ENCODE measurements around the gene LPIN3.

The LPIN3 gene

DNA sequence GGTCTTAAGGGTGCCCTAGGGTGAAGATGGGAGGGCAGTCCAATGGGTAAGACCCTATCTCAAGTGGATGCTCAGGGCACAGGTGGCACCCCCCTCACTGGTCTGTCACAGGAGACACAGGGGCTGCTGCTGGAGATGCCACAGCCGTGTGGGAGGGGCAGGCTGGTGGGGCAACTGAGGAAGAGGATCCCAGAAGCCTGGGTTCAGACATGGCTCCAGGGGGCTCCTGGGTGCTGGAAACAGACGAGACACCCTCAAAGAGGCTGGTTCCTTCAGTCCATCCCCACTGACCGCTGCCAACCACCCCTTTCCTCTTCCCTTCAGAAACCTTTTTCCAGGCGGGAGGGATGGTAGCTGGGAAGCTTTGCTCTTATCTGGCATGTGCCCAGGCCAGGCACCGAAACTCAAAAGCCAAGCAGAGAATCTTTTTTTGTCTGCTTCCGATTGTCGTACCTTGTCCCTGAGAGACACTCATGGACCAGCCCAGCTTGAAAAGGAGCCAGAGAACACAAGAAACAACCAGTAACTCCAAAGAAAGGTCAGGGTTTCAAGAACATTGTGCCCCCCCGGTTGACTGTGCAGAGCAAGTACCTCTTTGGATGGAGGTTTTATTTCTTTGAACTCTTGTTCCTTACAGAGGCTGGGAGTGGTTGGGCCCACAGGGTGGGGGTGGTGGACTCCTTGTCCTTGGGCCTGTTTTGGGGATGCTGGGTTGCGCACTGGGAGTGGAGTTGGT, 54.5 kb downstream of the LPIN3 start:
- no peak overlapping the region for H3K4me3 ChIP-seq (ENCODE audit: low read length in 2 of 2)
- no peaks in the 10 kb centered on the region for H3K27me3 ChIP-seq (ENCODE audit: control insufficient read depth in 1 of 2, insufficient read depth in 2 of 2, low read length in 2 of 2)
- H3K27ac ChIP-seq (ENCODE audit: low read length), result no peak overlapping the region
- H3K4me1 ChIP-seq (ENCODE audit: control insufficient read depth, insufficient read depth, low read length), result peaks cover 40% of the 10 kb centered on the region
- no peaks in the 10 kb centered on the region for H3K36me3 ChIP-seq (ENCODE audit: control insufficient read depth in 2 of 2, insufficient read depth in 2 of 2, low read length in 2 of 2)
- no peak overlapping the region for H3K9ac ChIP-seq (ENCODE audit: low read length in 2 of 2)
- no peaks in the 10 kb centered on the region for H3K9me3 ChIP-seq (ENCODE audit: control insufficient read depth in 2 of 2, low read length in 2 of 2)

DNA sequence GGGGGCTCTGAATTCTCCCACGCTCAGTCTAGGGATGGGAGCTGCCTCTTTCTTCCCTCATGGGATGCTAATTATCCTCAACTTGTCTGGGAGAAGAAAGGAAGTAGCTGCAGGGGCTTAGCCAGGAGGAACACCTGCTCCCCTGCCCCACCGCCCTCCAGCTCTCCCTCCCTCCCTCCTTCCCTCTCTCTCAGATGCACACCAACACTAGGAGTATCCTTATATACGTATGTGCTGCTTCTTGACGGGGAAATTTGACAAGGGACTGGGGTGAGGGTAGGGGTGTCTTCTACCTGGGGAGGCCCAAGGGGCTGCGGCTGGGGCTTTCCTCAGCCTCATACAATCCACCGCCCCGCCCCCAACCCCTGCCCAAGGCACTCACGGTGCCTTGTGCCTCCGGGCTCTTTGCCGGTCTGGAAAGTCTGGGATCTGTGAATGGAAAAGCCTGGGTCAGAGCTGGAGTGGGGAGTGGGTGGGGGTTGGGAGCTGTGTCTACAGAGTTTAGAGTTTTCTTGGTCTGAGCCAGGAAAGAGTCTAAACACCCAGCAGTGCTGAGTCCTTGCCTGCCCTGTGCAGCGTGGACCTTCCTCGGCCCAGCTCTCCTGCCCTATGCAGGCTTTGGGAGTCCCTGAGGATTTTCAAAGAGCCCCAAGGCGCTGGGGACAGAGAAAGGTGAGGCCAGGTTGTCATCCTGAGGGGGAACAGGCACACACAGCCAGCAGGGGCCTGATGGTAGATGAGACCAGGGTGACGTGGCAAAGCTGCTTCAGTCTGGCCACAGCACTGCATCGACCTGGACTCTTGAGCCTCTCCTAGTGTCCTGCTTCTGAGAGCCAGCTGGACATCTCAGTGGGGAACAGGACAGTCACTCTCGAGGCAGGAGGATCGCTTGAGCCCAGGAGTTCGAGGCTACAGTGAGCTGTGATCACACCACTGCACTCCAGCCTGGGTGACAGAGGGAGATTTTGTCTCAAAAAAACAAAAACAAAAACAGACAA, 55.3 kb downstream of the LPIN3 start:
- Histone ChIP-seq H3K36me3 (ENCODE audit: control insufficient read depth in 2 of 2, insufficient read depth in 2 of 2, low read length in 2 of 2) (no peaks in the 10 kb centered on the region), H3K4me3 (ENCODE audit: low read length in 2 of 2) (no peak overlapping the region), H3K9ac (ENCODE audit: low read length in 2 of 2) (no peak overlapping the region), H3K27me3 (ENCODE audit: control insufficient read depth in 1 of 2, insufficient read depth in 2 of 2, low read length in 2 of 2) (no peaks in the 10 kb centered on the region), H3K9me3 (ENCODE audit: control insufficient read depth in 2 of 2, low read length in 2 of 2) (no peaks in the 10 kb centered on the region), H3K4me1 (ENCODE audit: control insufficient read depth, insufficient read depth, low read length) (peaks cover 40% of the 10 kb centered on the region), H3K27ac (ENCODE audit: low read length) (peak overlapping the region; percentile 31)

- Histone ChIP-seq H3K9ac (ENCODE audit: low read length in 2 of 2) (no peak overlapping the region), H3K4me1 (ENCODE audit: control insufficient read depth, insufficient read depth, low read length) (peaks cover 26% of the 10 kb centered on the region), H3K27ac (ENCODE audit: low read length) (peak overlapping the region; percentile 41), H3K4me3 (ENCODE audit: low read length in 2 of 2) (no peak overlapping the region), H3K27me3 (ENCODE audit: control insufficient read depth in 1 of 2, insufficient read depth in 2 of 2, low read length in 2 of 2) (no peaks in the 10 kb centered on the region), H3K36me3 (ENCODE audit: control insufficient read depth in 2 of 2, insufficient read depth in 2 of 2, low read length in 2 of 2) (peaks cover 5 to 6% of the 10 kb centered on the region in 2 donors), H3K9me3 (ENCODE audit: control insufficient read depth in 2 of 2, low read length in 2 of 2) (no peaks in the 10 kb centered on the region)
Measured at GRCh38 chr20:41398408-41398807, 57.8 kb downstream of the LPIN3 start.

- Histone ChIP-seq H3K36me3 (ENCODE audit: control insufficient read depth in 2 of 2, insufficient read depth in 2 of 2, low read length in 2 of 2) (peaks cover 41 to 44% of the 10 kb centered on the region in 2 donors), H3K27ac (ENCODE audit: low read length) (no peak overlapping the region), H3K9me3 (ENCODE audit: control insufficient read depth in 2 of 2, low read length in 2 of 2) (no peaks in the 10 kb centered on the region), H3K4me1 (ENCODE audit: control insufficient read depth, insufficient read depth, low read length) (no peaks in the 10 kb centered on the region), H3K4me3 (ENCODE audit: low read length in 2 of 2) (no peak overlapping the region), H3K9ac (ENCODE audit: low read length in 2 of 2) (no peak overlapping the region), H3K27me3 (ENCODE audit: control insufficient read depth in 1 of 2, insufficient read depth in 2 of 2, low read length in 2 of 2) (no peaks in the 10 kb centered on the region)
Measured at GRCh38 chr20:41403604-41404003, 63.0 kb downstream of the LPIN3 start.

GRCh38 chr20:41405436-41405835, 64.8 kb downstream of the LPIN3 start:
- no peaks in the 10 kb centered on the region for H3K9me3 ChIP-seq (ENCODE audit: control insufficient read depth in 2 of 2, low read length in 2 of 2)
- no peaks in the 10 kb centered on the region for H3K4me1 ChIP-seq (ENCODE audit: control insufficient read depth, insufficient read depth, low read length)
- H3K4me3 ChIP-seq (ENCODE audit: low read length in 2 of 2), result no peak overlapping the region
- H3K27ac ChIP-seq (ENCODE audit: low read length), result no peak overlapping the region
- no peak overlapping the region for H3K9ac ChIP-seq (ENCODE audit: low read length in 2 of 2)
- H3K27me3 ChIP-seq (ENCODE audit: control insufficient read depth in 1 of 2, insufficient read depth in 2 of 2, low read length in 2 of 2), result no peaks in the 10 kb centered on the region
- peaks cover 52 to 57% of the 10 kb centered on the region in 2 donors for H3K36me3 ChIP-seq (ENCODE audit: control insufficient read depth in 2 of 2, insufficient read depth in 2 of 2, low read length in 2 of 2)

DNA sequence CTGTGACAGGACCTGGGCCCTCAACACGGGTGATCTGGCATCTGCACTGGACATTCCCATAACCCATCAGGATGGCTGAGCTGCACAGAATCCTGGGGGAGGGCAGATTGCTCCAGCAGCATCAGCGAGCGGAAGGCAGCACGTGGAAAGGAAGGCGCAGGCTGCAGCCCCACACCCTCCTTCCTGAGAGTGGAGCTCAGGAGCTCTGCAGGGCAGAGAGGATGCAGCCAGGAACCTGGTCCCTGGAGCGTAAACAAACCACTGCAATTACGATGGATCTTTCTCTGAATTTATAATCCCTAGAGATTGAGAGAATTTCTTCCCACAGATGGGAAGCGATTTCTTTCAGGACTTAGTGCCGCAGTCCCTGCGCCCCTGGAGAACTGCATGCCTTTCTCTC, 65.7 kb downstream of the LPIN3 start:
- H3K27ac ChIP-seq (ENCODE audit: low read length), result no peak overlapping the region
- no peaks in the 10 kb centered on the region for H3K9me3 ChIP-seq (ENCODE audit: control insufficient read depth in 2 of 2, low read length in 2 of 2)
- H3K9ac ChIP-seq (ENCODE audit: low read length in 2 of 2), result no peak overlapping the region
- H3K27me3 ChIP-seq (ENCODE audit: control insufficient read depth in 1 of 2, insufficient read depth in 2 of 2, low read length in 2 of 2), result no peaks in the 10 kb centered on the region
- H3K36me3 ChIP-seq (ENCODE audit: control insufficient read depth in 2 of 2, insufficient read depth in 2 of 2, low read length in 2 of 2), result peaks cover 57 to 62% of the 10 kb centered on the region in 2 donors
- no peaks in the 10 kb centered on the region for H3K4me1 ChIP-seq (ENCODE audit: control insufficient read depth, insufficient read depth, low read length)
- no peak overlapping the region for H3K4me3 ChIP-seq (ENCODE audit: low read length in 2 of 2)

- Histone ChIP-seq H3K4me3 (ENCODE audit: low read length in 2 of 2) (no peak overlapping the region), H3K36me3 (ENCODE audit: control insufficient read depth in 2 of 2, insufficient read depth in 2 of 2, low read length in 2 of 2) (peaks cover 62 to 66% of the 10 kb centered on the region in 2 donors), H3K27ac (ENCODE audit: low read length) (no peak overlapping the region), H3K4me1 (ENCODE audit: control insufficient read depth, insufficient read depth, low read length) (no peaks in the 10 kb centered on the region), H3K27me3 (ENCODE audit: control insufficient read depth in 1 of 2, insufficient read depth in 2 of 2, low read length in 2 of 2) (no peaks in the 10 kb centered on the region), H3K9ac (ENCODE audit: low read length in 2 of 2) (no peak overlapping the region), H3K9me3 (ENCODE audit: control insufficient read depth in 2 of 2, low read length in 2 of 2) (no peaks in the 10 kb centered on the region)
Measured at GRCh38 chr20:41406896-41407444, 66.3 kb downstream of the LPIN3 start.

GRCh38 chr20:41407607-41408006, 67.0 kb downstream of the LPIN3 start:
- Histone ChIP-seq H3K4me3 (ENCODE audit: low read length in 2 of 2) (no peak overlapping the region), H3K9me3 (ENCODE audit: control insufficient read depth in 2 of 2, low read length in 2 of 2) (no peaks in the 10 kb centered on the region), H3K27me3 (ENCODE audit: control insufficient read depth in 1 of 2, insufficient read depth in 2 of 2, low read length in 2 of 2) (no peaks in the 10 kb centered on the region), H3K36me3 (ENCODE audit: control insufficient read depth in 2 of 2, insufficient read depth in 2 of 2, low read length in 2 of 2) (peaks cover 66 to 69% of the 10 kb centered on the region in 2 donors), H3K9ac (ENCODE audit: low read length in 2 of 2) (no peak overlapping the region), H3K27ac (ENCODE audit: low read length) (no peak overlapping the region), H3K4me1 (ENCODE audit: control insufficient read depth, insufficient read depth, low read length) (no peaks in the 10 kb centered on the region)

GRCh38 chr20:41408156-41408794, 67.7 kb downstream of the LPIN3 start:
- H3K27me3 ChIP-seq (ENCODE audit: control insufficient read depth in 1 of 2, insufficient read depth in 2 of 2, low read length in 2 of 2), result no peaks in the 10 kb centered on the region
- H3K4me1 ChIP-seq (ENCODE audit: control insufficient read depth, insufficient read depth, low read length), result no peaks in the 10 kb centered on the region
- H3K36me3 ChIP-seq (ENCODE audit: control insufficient read depth in 2 of 2, insufficient read depth in 2 of 2, low read length in 2 of 2), result peaks cover 66 to 70% of the 10 kb centered on the region in 2 donors
- no peak overlapping the region for H3K27ac ChIP-seq (ENCODE audit: low read length)
- H3K9ac ChIP-seq (ENCODE audit: low read length in 2 of 2), result no peak overlapping the region
- no peak overlapping the region for H3K4me3 ChIP-seq (ENCODE audit: low read length in 2 of 2)
- no peaks in the 10 kb centered on the region for H3K9me3 ChIP-seq (ENCODE audit: control insufficient read depth in 2 of 2, low read length in 2 of 2)

GRCh38 chr20:41408986-41409385, 68.4 kb downstream of the LPIN3 start:
- H3K9ac ChIP-seq (ENCODE audit: low read length in 2 of 2), result no peak overlapping the region
- peaks cover 63 to 70% of the 10 kb centered on the region in 2 donors for H3K36me3 ChIP-seq (ENCODE audit: control insufficient read depth in 2 of 2, insufficient read depth in 2 of 2, low read length in 2 of 2)
- H3K27ac ChIP-seq (ENCODE audit: low read length), result no peak overlapping the region
- H3K4me1 ChIP-seq (ENCODE audit: control insufficient read depth, insufficient read depth, low read length), result no peaks in the 10 kb centered on the region
- no peaks in the 10 kb centered on the region for H3K27me3 ChIP-seq (ENCODE audit: control insufficient read depth in 1 of 2, insufficient read depth in 2 of 2, low read length in 2 of 2)
- H3K4me3 ChIP-seq (ENCODE audit: low read length in 2 of 2), result no peak overlapping the region
- H3K9me3 ChIP-seq (ENCODE audit: control insufficient read depth in 2 of 2, low read length in 2 of 2), result no peaks in the 10 kb centered on the region
